Smooth muscle cell of the coronary artery (primary cell): ENCODE results near the gene CRHBP. TPM values are rescaled to one million over a fixed set of nuclear protein-coding genes. Genes with fewer than 3 reads are reported as not detected.

ENCODE experiments used
- total RNA-seq: library from RNA; depleted of rRNA; stranded (reverse); fragments of >200 nt; gene quantifications from 2 replicates; pipeline ENCODE4 v1.2.3, GENCODE V29; 2014; ENCODE audit warnings: low replicate concordance

CRHBP gene
- total RNA-seq, result 0.38 and 0.82 TPM in 2 replicates

GRCh38 chr5:76952795-76953536 is at the start of gene CRHBP:
Gene CRHBP, plus strand, starts transcription at chr5:76953045. Its CDS starts 90 bp downstream, at chr5:76953135.

Other genes with a start within 250 kb of the CRHBP start
- 47.6 and 92.9 TPM in 2 replicates for gene F2R, start 236.9 kb upstream of the CRHBP start, total RNA-seq
- 22.8 and 26.8 TPM in 2 replicates for gene F2RL1, start 134.0 kb upstream of the CRHBP start, total RNA-seq
- gene S100Z, start 103.0 kb upstream of the CRHBP start, total RNA-seq, result not detected in 2 replicates
- 16.0 and 26.4 TPM in 2 replicates for gene AGGF1, start 77.4 kb downstream of the CRHBP start, total RNA-seq
- gene ZBED3, start 134.2 kb downstream of the CRHBP start, total RNA-seq, result under 0.01 and 0.75 TPM in 2 replicates